CD1c-positive myeloid dendritic cell (primary cell): ENCODE results near the gene THEMIS2.

Experiments used
- DNase-seq: peaks from one replicate; pipeline ENCODE4 v3.0.0-alpha.2; 2016; ENCODE audit errors: extremely low spot score

Gene THEMIS2

GRCh38 chr1:27885621-27886352 is 13.4 kb downstream of the THEMIS2 start:
- peak; percentile 94 for DNase-seq

GRCh38 chr1:27886353-27886679 is 14.0 kb downstream of the THEMIS2 start:
- DNase-seq = no peak

- peak; percentile 20 for DNase-seq
These were observed 14.4 kb downstream of the THEMIS2 start for GRCh38 chr1:27886744-27887143.

GRCh38 chr1:27887215-27888021 is 15.1 kb downstream of the THEMIS2 start:
- DNase-seq = peak; percentile 74

DNA sequence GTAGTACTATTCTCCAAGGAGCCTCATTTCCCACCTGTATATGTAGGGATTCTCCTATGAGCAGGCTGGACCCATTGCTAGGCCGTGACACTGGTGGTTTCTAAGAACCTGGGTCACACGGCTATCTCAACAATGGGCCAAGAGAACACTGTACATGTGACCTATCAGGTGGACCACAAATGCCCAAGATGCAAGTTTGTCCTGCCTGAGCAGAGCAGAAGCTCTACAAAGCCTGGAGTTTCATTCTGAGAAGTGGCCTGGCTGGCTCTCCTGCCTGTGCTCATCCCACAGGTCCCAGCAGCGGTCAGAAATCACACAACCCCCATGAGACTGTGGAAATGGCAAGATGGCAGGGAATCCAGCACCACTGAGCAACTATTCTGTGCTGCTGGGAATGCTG is 17.2 kb downstream of the THEMIS2 start:
- peak; percentile 37 for DNase-seq

DNA sequence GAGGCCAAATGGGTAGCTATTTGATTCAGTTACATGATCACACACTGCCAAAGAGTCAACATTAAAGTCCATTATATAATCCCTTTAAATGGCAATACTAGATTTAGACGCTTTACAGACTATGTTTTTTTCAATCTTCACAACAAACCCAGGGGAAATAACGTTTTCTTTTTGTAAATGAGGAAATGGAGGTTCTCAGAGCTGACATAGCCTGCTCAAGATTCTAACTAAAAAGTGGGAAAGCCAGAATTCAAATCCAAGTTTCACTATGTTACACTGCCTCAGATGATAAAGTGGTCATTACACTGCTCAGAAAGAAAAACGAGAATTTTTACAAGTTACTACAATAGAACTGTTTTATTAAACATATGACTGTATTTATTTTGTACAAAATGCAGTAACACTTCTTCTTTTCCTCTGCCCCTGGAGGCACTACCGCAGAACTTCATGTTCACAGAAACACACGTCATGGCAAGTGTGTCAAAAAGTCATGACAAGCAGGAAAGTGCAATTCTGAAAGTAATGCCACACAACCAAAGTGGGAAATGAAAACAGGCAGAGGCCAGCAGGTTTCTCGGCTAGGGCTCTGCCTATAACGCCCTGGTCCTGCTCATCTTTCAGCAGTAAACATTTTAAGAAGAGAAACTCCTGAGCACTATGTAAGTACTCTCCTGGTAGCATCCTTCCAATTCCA is 19.0 kb downstream of the THEMIS2 start:
- peak; percentile 93 for DNase-seq

GRCh38 chr1:27894521-27894920 is 22.2 kb downstream of the THEMIS2 start:
- no peak for DNase-seq

DNA sequence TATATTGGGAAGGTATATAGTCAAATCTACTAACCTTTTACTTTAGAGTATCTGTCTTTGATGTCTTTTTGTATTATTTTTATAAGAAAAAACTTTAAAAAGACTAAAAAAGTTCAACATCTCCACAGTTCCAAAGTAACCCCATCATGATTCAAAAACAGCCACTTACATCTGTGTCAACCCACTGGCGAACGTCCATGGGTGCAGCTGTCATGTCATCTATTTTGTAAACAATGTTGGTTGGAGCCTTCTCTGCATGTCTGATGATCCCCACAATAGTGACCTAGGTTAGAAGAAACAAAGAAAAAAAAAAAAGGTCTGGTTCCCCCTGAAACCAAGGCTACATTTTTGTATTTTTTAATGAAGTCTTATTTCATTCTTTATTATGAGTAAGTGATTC is 34.4 kb downstream of the THEMIS2 start:
- no peak for DNase-seq

DNA sequence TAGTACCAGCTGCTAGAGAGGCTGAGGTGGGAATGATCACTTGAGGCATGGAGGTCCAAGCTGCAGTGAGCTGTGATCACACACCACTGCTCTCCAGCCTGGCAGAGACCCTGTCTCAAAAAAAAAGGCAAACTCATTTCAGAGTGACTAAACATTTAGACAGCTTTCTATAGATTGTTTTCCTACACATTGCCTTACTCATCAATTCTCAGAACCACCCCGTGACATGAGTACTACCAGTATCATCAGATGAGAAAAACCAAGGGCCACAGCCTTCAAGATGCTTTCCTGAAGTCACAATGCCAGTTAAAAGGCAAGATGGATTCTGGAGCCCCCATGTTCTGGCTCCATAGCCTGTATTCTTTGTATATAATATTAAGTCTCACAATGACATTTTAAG is 40.1 kb downstream of the THEMIS2 start:
- DNase-seq = no peak

DNA sequence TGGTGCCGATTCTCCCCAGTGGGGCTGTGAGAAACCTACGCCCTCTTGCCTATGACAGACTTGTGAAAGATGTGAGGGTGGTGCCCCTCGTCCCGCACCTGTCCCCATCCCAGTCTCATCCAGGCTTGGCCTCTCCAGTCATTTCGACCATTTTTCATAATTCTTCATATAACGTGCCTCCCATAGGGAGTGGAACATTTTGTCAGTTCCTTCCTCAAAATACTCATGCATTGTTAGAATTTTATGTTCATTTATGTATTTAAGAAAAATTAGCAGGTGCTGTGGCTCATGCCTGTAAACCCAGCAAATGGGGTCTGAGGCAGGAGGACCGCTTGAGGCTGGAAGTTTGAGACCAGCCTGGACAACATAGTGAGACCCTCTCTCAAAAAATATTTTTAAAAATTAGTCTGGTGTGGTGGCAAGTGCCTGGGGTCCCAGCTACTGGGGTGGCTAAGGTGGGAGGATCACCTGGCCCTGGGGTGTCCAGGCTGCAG is 42.8 kb downstream of the THEMIS2 start:
- peak; percentile 12 for DNase-seq

DNA sequence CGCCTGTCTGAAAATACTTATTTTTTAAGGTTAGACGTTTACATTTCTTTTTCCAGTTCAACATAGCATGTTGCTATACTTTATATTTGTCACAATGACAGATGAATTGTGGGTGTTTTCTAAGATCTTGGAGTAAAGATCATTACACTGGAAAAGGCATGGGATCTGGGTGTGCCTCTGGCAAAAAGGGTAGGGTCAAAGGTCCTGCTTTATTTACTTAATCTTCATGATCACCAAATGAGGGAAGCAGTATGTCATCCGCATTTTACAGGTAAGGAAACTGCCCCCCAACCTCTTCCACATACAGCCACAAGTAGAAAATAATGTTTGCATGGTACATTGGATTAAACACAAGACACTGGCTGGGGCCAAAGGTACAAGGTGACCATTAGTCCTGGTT is 49.9 kb downstream of the THEMIS2 start:
- no peak for DNase-seq

- no peak for DNase-seq
These were observed 56.0 kb downstream of the THEMIS2 start for GRCh38 chr1:27928216-27928954.

- no peak for DNase-seq
These were observed 58.8 kb downstream of the THEMIS2 start for GRCh38 chr1:27931184-27931583.

DNA sequence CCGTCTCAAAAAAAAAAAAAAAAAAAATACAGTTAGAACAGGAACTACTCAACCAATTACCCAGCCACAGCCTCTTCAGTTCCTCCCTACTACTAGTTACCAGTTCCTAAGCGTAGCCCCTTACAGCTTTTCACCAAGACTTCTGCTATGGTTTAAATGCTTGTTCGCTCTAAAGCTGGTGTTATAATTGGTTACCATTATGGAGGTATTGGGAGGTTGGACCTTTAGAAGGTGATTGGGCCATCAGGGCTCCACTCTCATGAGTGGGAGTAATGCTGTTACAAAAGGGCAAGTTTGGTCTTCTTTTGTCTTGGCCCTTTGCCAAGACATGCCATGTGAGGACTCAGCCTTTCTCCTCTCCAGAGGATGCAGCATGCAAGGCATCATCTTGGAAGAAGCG is 59.4 kb downstream of the THEMIS2 start:
- DNase-seq = peak; percentile 74

DNA sequence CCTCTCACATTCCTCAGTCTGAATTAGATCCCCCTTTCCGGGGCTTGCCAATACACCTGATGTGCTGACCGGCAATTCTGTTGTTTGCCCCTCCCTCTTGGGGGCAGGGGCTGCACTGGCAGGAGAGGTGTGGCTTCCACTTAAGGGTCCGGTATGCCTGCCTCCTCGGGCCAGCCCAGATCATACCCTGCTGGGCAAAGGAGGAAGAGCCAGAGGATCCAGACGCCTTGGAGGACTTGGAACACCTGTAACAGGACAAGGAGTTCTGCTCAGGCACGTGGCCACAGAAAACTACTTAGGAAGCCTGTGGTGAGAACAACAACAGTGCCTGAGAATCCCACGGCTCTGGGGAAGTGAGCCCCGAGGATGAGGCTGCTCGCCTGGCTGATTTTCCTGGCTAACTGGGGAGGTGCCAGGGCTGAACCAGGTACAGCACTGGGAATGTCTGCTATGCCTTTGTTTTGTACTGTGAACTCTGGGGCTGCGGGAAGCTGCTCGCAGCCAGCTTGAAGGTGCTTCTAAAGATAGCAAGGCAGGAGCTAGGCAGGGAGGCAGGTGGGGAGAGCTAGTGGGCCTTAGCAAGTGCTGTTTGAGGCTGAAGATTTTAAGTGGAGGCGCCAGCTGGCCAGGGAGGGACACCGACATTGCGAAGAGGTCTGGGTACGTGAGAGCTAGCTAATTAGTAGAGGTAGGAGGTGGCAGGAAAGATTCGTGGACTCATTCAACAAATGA is 62.6 kb downstream of the THEMIS2 start, which contains the start of gene SMPDL3B:
Gene SMPDL3B (plus strand): TSS at position 183 of the 732 bp plus-strand sequence. CDS start 184 bp downstream, at position 367.
- DNase-seq = peak; percentile 12

GRCh38 chr1:27935721-27936120 is 63.4 kb downstream of the THEMIS2 start:
- DNase-seq = no peak
